ENCODE results near the gene NME4. TPM values are rescaled to one million over a fixed set of nuclear protein-coding genes. Genes with fewer than 3 reads are reported as not detected.

Gene NME4
- total RNA-seq (2022; extraction: Qiagen RNA extraction; ENCODE audit: low read depth), result 265 to 436 TPM (median 422 TPM) in 5 replicates

DNA sequence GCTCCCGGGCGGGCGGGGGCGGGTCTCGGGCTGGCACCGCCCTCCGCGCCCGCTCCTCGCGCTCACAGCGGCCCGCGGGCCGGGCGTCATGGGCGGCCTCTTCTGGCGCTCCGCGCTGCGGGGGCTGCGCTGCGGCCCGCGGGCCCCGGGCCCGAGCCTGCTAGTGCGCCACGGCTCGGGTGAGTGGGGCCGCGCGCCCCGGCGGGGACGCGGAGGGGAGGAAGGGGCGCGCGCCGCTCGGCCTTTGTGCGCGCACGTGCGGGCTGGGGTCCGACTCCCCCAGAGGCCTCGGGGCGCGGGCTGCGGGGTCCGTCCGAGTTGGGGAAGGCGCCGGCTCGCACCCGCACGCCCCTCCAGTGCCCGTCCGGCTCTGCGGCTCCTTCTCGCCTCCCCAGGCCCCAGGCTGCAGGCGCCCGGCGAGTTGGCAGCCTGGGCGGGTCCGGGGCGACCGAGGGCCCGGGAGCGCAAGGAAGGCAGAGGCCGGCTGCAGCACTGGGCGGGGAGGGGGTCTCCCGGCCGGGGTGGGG, at the start of gene NME4:
Gene NME4, plus strand, starts transcription at position 65 of the 527 bp plus-strand sequence. Its CDS starts 24 bp downstream, at position 89.

DNA sequence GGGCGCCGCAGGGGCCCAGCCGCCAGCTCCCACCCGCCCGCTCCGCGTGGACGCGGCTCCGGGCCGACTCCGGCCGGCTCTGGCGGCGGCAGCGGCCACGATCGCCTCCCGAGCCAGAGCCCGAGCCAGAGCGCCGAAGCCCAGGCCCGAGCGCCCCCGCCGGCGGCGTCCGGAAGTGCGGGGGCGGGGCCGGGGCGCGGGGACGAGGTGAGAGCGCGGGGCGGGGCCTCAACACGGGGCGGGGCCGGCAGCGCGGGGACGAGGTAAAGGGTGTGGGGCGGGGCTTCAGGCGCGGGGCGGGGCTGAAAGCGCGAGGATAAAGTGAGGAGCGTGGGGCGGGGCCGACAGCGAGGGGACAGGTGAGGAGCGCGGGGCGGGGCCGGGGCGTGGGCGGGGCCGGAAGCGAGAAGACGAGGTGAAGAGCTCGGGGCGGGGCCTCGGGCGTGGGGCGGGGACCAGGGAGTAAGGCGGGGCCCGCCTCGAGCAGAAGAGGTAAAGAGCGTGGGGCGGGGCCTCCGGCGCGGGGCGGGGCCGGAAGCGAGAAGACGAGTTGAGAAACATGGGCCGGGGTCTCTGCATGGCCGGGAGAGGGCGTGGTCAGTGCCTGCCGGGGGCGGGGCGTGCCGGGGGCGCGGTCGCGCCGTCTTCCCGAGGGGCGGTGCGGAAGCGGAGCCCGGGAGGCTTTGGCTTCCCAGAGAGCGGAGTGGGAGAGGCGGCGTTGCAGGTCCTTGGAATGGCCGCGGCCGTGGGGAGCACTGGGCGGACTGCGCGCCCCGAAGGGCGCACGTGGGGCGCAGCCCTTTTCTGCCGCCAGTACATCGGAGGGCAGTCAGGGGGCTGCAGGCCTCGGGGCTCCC, 44.2 kb upstream of the NME4 start, which contains the start of gene AXIN1:
Gene AXIN1, minus strand, starts transcription at position 177 of the 857 bp plus-strand sequence. CDS start 5,698 bp downstream, outside the sequence.

GRCh38 chr16:370443-370842, 26.6 kb upstream of the NME4 start, which contains the start of gene MRPL28:
MRPL28 (minus strand) TSS chr16:370538; CDS start chr16:370218, 320 bp downstream.

DNA sequence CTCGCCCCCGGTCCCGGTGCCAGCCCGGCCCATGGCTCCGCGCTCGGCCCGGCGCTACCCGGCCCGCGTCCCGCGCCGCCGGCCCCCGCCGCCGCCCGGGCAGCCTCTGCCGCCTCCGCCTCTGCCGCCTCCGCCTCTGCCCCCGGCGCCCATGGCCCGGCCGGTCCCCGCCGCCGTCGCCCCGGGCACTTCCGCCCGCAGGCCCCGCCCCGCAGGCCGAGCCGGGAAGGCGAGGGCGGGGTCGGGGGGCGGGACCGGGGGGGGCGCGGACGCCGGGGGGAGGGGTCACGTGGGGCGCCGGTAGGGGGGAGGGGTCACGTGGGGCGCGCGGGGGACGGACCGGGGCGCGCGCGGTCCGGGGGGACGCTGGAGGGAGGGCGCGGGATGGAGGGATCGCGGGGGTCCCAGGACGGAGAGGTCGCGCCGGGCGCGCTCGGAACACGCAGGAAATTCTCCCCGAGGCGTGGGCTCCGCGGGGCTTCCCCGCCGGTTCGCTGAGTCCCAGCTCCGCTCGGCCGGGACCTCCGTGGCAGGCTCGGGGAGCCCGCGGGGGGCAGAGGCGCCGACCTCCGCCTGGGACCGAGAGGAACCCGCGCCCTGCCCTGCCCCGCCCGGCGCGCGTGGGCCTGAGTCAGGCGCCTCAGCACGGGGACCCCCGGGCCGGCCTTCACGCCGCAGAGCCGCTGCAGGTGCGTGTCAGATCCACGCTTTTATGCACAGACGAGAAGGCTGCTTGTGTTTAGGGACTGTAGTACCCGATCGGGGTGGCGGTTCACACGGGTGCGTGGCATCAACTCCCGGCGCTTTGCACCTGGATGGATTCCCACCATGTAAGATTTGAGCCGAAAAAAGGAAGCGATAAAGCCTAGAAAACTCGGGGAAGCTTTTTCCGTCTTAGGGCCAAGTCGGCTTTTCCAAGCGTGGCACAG, 14.9 kb upstream of the NME4 start, which contains the start of gene PGAP6:
Gene PGAP6, minus strand, starts transcription at position 190 of the 929 bp plus-strand sequence. Its CDS starts 157 bp downstream, at position 33.

DNA sequence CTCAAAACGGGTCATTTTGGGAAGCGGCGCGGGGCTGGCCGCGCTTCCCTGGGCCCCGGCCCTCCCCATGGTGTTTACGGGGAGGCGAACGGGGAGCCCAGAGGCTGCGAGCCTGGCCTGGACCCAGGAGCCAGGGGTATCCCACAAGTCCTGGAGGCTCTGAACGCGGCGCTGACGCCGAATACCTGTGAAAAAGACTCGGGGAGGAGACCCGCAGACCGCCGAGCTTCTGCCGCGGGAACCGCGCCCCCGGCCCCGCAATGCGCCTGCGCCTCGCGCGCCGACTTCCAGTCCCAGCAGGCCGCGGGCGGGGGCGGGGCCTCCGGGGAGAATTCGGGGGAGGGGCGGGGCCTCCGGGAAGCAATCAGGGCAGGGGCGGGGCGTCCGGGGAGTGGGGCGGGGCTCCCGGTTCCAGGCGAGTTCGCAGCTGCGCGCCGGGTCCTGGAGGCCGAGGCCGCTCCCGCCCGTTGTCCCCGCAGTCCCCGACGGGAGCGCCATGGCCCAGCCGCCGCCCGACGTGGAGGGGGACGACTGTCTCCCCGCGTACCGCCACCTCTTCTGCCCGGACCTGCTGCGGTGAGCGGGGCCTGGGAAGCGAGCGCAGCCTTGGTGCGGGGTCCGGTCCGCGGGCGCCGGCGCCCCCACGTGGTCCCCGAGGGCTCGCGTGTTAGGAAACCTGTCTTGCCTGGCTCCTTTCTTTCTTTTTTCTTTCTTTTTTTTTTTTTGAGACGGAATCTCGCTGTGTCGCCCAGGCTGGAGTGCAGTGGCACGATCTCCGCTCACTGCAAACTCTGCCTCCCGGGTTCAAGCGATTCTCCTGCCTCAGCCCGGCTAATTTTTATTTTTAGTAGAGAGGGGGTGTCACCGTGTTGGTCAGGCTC, 4.7 kb downstream of the NME4 start, which contains the start of gene DECR2:
Gene DECR2, plus strand, starts transcription at position 418 of the 881 bp plus-strand sequence. Its CDS starts 79 bp downstream, at position 497.

GRCh38 chr16:425082-425718, 28.2 kb downstream of the NME4 start, which contains the start of gene RAB11FIP3:
RAB11FIP3 (plus strand) TSS chr16:425649; CDS start chr16:426007, 358 bp downstream.

Other genes starting within 250 kb of the NME4 start
- gene HBZ, start 244.6 kb upstream of the NME4 start, total RNA-seq (2022; extraction: Qiagen RNA extraction; ENCODE audit: low read depth), result 0.13 TPM in 1 of 5 replicates, not detected in the others
- not detected in 5 replicates for gene HBM, start 231.2 kb upstream of the NME4 start, total RNA-seq (2022; extraction: Qiagen RNA extraction; ENCODE audit: low read depth)
- gene HBA2, start 224.3 kb upstream of the NME4 start, total RNA-seq (2022; extraction: Qiagen RNA extraction; ENCODE audit: low read depth), result 0.27 to 0.53 TPM (median 0.40 TPM) in 3 of 5 replicates, not detected in the others
- gene HBA1, start 220.5 kb upstream of the NME4 start, total RNA-seq (2022; extraction: Qiagen RNA extraction; ENCODE audit: low read depth), result 0.91 to 1.6 TPM (median 1.3 TPM) in 5 replicates
- gene HBQ1, start 216.7 kb upstream of the NME4 start, total RNA-seq (2022; extraction: Qiagen RNA extraction; ENCODE audit: low read depth), result 4.6 to 8.4 TPM (median 7.2 TPM) in 5 replicates
- gene LUC7L, start 167.8 kb upstream of the NME4 start, total RNA-seq (2022; extraction: Qiagen RNA extraction; ENCODE audit: low read depth), result 46.2 to 59.0 TPM (median 55.7 TPM) in 5 replicates
- gene FAM234A, start 162.4 kb upstream of the NME4 start, total RNA-seq (2022; extraction: Qiagen RNA extraction; ENCODE audit: low read depth), result 43.8 to 50.6 TPM (median 45.5 TPM) in 5 replicates
- gene RGS11, start 121.3 kb upstream of the NME4 start, total RNA-seq (2022; extraction: Qiagen RNA extraction; ENCODE audit: low read depth), result 3.7 to 5.5 TPM (median 4.1 TPM) in 5 replicates
- 1.8 to 3.8 TPM (median 2.5 TPM) in 5 replicates for gene ARHGDIG, start 116.6 kb upstream of the NME4 start, total RNA-seq (2022; extraction: Qiagen RNA extraction; ENCODE audit: low read depth)
- 0.23 to 0.89 TPM (median 0.57 TPM) in 4 of 5 replicates, not detected in the other for gene PDIA2, start 114.0 kb upstream of the NME4 start, total RNA-seq (2022; extraction: Qiagen RNA extraction; ENCODE audit: low read depth)
- 27.2 to 35.2 TPM (median 34.5 TPM) in 5 replicates for gene AXIN1, start 44.5 kb upstream of the NME4 start, total RNA-seq (2022; extraction: Qiagen RNA extraction; ENCODE audit: low read depth)
- 114 to 137 TPM (median 122 TPM) in 5 replicates for gene MRPL28, start 26.7 kb upstream of the NME4 start, total RNA-seq (2022; extraction: Qiagen RNA extraction; ENCODE audit: low read depth)
- gene PGAP6, start 15.2 kb upstream of the NME4 start, total RNA-seq (2022; extraction: Qiagen RNA extraction; ENCODE audit: low read depth), result 22.4 to 38.6 TPM (median 36.8 TPM) in 5 replicates
- 19.3 to 29.5 TPM (median 28.7 TPM) in 5 replicates for gene DECR2, start 4.7 kb downstream of the NME4 start, total RNA-seq (2022; extraction: Qiagen RNA extraction; ENCODE audit: low read depth)
- gene RAB11FIP3, start 28.4 kb downstream of the NME4 start, total RNA-seq (2022; extraction: Qiagen RNA extraction; ENCODE audit: low read depth), result 17.3 to 23.6 TPM (median 20.1 TPM) in 5 replicates
- 45.7 to 81.9 TPM (median 75.8 TPM) in 5 replicates for gene CAPN15, start 130.5 kb downstream of the NME4 start, total RNA-seq (2022; extraction: Qiagen RNA extraction; ENCODE audit: low read depth)
- gene PRR35, start 163.2 kb downstream of the NME4 start, total RNA-seq (2022; extraction: Qiagen RNA extraction; ENCODE audit: low read depth), result 0.08 to 0.20 TPM (median 0.09 TPM) in 3 of 5 replicates, not detected in the others
- gene NHLRC4, start 169.8 kb downstream of the NME4 start, total RNA-seq (2022; extraction: Qiagen RNA extraction; ENCODE audit: low read depth), result 0.12 to 0.23 TPM (median 0.21 TPM) in 5 replicates
- 28.6 to 41.6 TPM (median 36.3 TPM) in 5 replicates for gene PIGQ, start 172.8 kb downstream of the NME4 start, total RNA-seq (2022; extraction: Qiagen RNA extraction; ENCODE audit: low read depth)
- 13.7 to 19.3 TPM (median 16.9 TPM) in 5 replicates for gene RAB40C, start 192.9 kb downstream of the NME4 start, total RNA-seq (2022; extraction: Qiagen RNA extraction; ENCODE audit: low read depth)
- gene WFIKKN1, start 233.8 kb downstream of the NME4 start, total RNA-seq (2022; extraction: Qiagen RNA extraction; ENCODE audit: low read depth), result 0.13 to 0.23 TPM (median 0.16 TPM) in 4 of 5 replicates, not detected in the other
- 70.5 to 143 TPM (median 129 TPM) in 5 replicates for gene METTL26, start 239.1 kb downstream of the NME4 start, total RNA-seq (2022; extraction: Qiagen RNA extraction; ENCODE audit: low read depth)
- 18.7 to 43.8 TPM (median 40.3 TPM) in 5 replicates for gene MCRIP2, start 244.6 kb downstream of the NME4 start, total RNA-seq (2022; extraction: Qiagen RNA extraction; ENCODE audit: low read depth)

Measured in A549 treated with CpdA at 1 μM for 4 hours (cell line).